Sigmoid colon (tissue), 7 donors: ENCODE measurements around the gene MAIP1. TPM values are rescaled to one million over a fixed set of nuclear protein-coding genes. Genes with fewer than 3 reads are reported as not detected.

Experiments
- DNase-seq: peaks from one replicate; pipeline ENCODE4 v3.0.0-alpha.2; 2019
- H3K27ac ChIP-seq, 4 donors: fragments of 200-600 bp; sonication (generic); one replicate each; pipeline ENCODE4 v1.5.1; 2016 to 2019; ENCODE audit warnings: mild to moderate bottlenecking in 1 of 4
- H3K27me3 ChIP-seq, 3 donors: fragments of 200-600 bp; sonication (generic); one replicate each; pipeline ENCODE4 v1.5.1; 2019; ENCODE audit warnings: mild to moderate bottlenecking in 1 of 3
- H3K36me3 ChIP-seq, 4 donors: fragments of 200-600 bp; sonication (generic); one replicate each; pipeline ENCODE4 v1.5.1; 2016 to 2019
- H3K4me1 ChIP-seq, 4 donors: fragments of 200-600 bp; sonication (generic); one replicate each; pipeline ENCODE4 v1.5.1; 2017 to 2019
- H3K4me3 ChIP-seq, 4 donors: fragments of 200-600 bp; sonication (generic); one replicate each; pipeline ENCODE4 v1.5.1; 2017 to 2019; ENCODE audit warnings: mild to moderate bottlenecking in 2 of 4, moderate library complexity in 1 of 4
- H3K9me3 ChIP-seq, 4 donors: fragments of 200-600 bp in 3 of 4; sonication (generic) in 3 of 4; one replicate each; pipeline versions ENCODE4 v1.5.1 to v1.6.1; 2013 to 2019
- CTCF ChIP-seq, 4 experiments: fragments of 450-650 bp in 3 of 4; fragments of 200-600 bp in 1 of 4; IDR thresholded peaks; one replicate each; pipeline ENCODE4 v1.5.1; 2016 to 2019; ENCODE audit warnings: antibody characterized with exemption in 4 of 4, mild to moderate bottlenecking in 3 of 4, moderate library complexity in 2 of 4
- EP300 ChIP-seq, 4 donors: sonication (generic); formaldehyde crosslinking; IDR thresholded peaks; one replicate each; pipeline ENCODE4 v1.6.1; 2017; ENCODE audit warnings: antibody characterized with exemption in 4 of 4
- POLR2A ChIP-seq, 2 donors: fragments of 450-650 bp; IDR thresholded peaks; one replicate each; pipeline ENCODE4 v1.6.1; 2016; ENCODE audit warnings: antibody characterized with exemption in 2 of 2, mild to moderate bottlenecking in 2 of 2, moderate library complexity in 2 of 2
- POLR2AphosphoS5 ChIP-seq, 4 donors: sonication (generic); formaldehyde crosslinking; IDR thresholded peaks; one replicate each; pipeline ENCODE4 v1.6.1; 2017; ENCODE audit warnings: antibody characterized with exemption in 4 of 4
- WGBS, 2 donors: extraction: QIAGEN DNeasy Blood & Tissue Kit; methylation state at CpG; one replicate each; pipeline ENCODE4 v1.1.7; 2013; 5-methylcytosine and 5-hydroxymethylcytosine counted together
- intact Hi-C: fragments of 100-400 bp; cut with DNase I; formaldehyde crosslinking; loops from one replicate; pipeline ENCODE4 v1.15.1; 2023
- polyA plus RNA-seq, 3 donors: library from polyadenylated mRNA; stranded (reverse); fragments of 200-250 nt; gene quantifications; one replicate each; pipeline ENCODE4 v1.2.3, GENCODE V29; 2013
- total RNA-seq, 4 donors: library from RNA; depleted of rRNA; stranded (reverse); fragments of >200 nt; gene quantifications; one replicate each; pipeline ENCODE4 v1.1.0, GENCODE V29; 2016
- donor health status: healthy with polysubstance abuse.
- donor health status: Bipolar disorder and iron deficiency.
- donor health status: healthy.

Gene MAIP1
- total and polyA plus RNA-seq, 7 donors = 13.3 to 54.1 (median 20.3) TPM

GRCh38 chr2:199946196-199946595 lies 9.2 kb upstream of the MAIP1 start:
- 89 to 100% methylated on average over 1 of the region's 1 CpG for WGBS, 2 donors
- H3K36me3 ChIP-seq = peaks cover 0 to 59% (median 6%) of the 10 kb centered on the region in 4 donors
- TF ChIP-seq EP300 (IDR thresholded peaks at IDR 0.05) (no peak), CTCF (IDR thresholded peaks at IDR 0.05) (no peak)
- H3K9me3 ChIP-seq = no peaks in the 10 kb centered on the region
- no peak for DNase-seq
- H3K4me1 ChIP-seq = no peaks in the 10 kb centered on the region
- H3K27ac ChIP-seq = no peak overlapping the region
- H3K4me3 ChIP-seq = no peak overlapping the region
- H3K27me3 ChIP-seq = no peaks in the 10 kb centered on the region
- intact Hi-C loops = no loop called here

GRCh38 chr2:199946836-199947235 lies 8.5 kb upstream of the MAIP1 start:
- H3K9me3 ChIP-seq = no peaks in the 10 kb centered on the region
- no peak overlapping the region for H3K4me3 ChIP-seq
- TF ChIP-seq POLR2A (IDR thresholded peaks at IDR 0.05) (no peak), CTCF (IDR thresholded peaks at IDR 0.05) (no peak), EP300 (IDR thresholded peaks at IDR 0.05) (no peak)
- H3K4me1 ChIP-seq = no peaks in the 10 kb centered on the region
- intact Hi-C loops = no loop called here
- no peak for DNase-seq
- H3K27me3 ChIP-seq = no peaks in the 10 kb centered on the region
- no peak overlapping the region for H3K27ac ChIP-seq
- H3K36me3 ChIP-seq = peaks cover 0 to 54% (median 6%) of the 10 kb centered on the region in 4 donors

GRCh38 chr2:199950396-199950795 lies 5.0 kb upstream of the MAIP1 start:
- 93 to 96% methylated on average over 5 of the region's 5 CpGs for WGBS, 2 donors
- intact Hi-C loops = no loop called here
- Histone ChIP-seq H3K27ac (no peak overlapping the region), H3K36me3 (peaks cover 0 to 34% (median 6%) of the 10 kb centered on the region in 4 donors), H3K9me3 (no peaks in the 10 kb centered on the region), H3K4me3 (no peak overlapping the region), H3K27me3 (no peaks in the 10 kb centered on the region), H3K4me1 (peaks cover 0 to 20% (median 14%) of the 10 kb centered on the region in 4 donors)
- TF ChIP-seq EP300 (IDR thresholded peaks at IDR 0.05) (no peak), POLR2AphosphoS5 (IDR thresholded peaks at IDR 0.05) (no peak), POLR2A (IDR thresholded peaks at IDR 0.05) (no peak), CTCF (IDR thresholded peaks at IDR 0.05) (no peak)
- no peak for DNase-seq

GRCh38 chr2:199951023-199951422 lies 4.4 kb upstream of the MAIP1 start:
- no peaks in the 10 kb centered on the region for H3K27me3 ChIP-seq
- intact Hi-C loops = no loop called here
- no peak for TF ChIP-seq POLR2A (IDR thresholded peaks at IDR 0.05)
- no peak overlapping the region for H3K4me3 ChIP-seq
- peaks cover 0 to 28% (median 6%) of the 10 kb centered on the region in 4 donors for H3K36me3 ChIP-seq
- H3K4me1 ChIP-seq = peaks cover 0 to 21% (median 14%) of the 10 kb centered on the region in 4 donors
- no peak for DNase-seq
- no peak overlapping the region for H3K27ac ChIP-seq
- H3K9me3 ChIP-seq = no peaks in the 10 kb centered on the region
- 33 to 70% methylated on average over 1 of the region's 1 CpG for WGBS, 2 donors

- H3K4me1 ChIP-seq = peaks cover 0 to 40% (median 34%) of the 10 kb centered on the region in 4 donors
- H3K27me3 ChIP-seq = no peaks in the 10 kb centered on the region
- peaks cover 0 to 19% (median 4%) of the 10 kb centered on the region in 4 donors for H3K36me3 ChIP-seq
- H3K9me3 ChIP-seq = no peaks in the 10 kb centered on the region
- WGBS, 2 donors = 1% methylated on average over 13 of the region's 13 CpGs
- DNase-seq = no peak
- TF ChIP-seq EP300 (IDR thresholded peaks at IDR 0.05) = no peak
- no peak for TF ChIP-seq POLR2AphosphoS5 (IDR thresholded peaks at IDR 0.05)
- TF ChIP-seq CTCF (IDR thresholded peaks at IDR 0.05) = no peak
- no peak for TF ChIP-seq POLR2A (IDR thresholded peaks at IDR 0.05)
- H3K4me3 ChIP-seq = peak overlapping the region; percentile 73 to 99 (median 86)
- H3K27ac ChIP-seq = peak overlapping the region; percentile 84 to 91 (median 88)
- intact Hi-C loops = loop anchor here (1.0 kb wide), 1 partner anchor 44 kb away; the partner anchor contains the start of gene C2orf69
Measured at GRCh38 chr2:199955007-199955338, 409 bp upstream of the MAIP1 start.
